T-helper 2 cell (primary cell): ENCODE results near the gene NSMCE1.
A peak's percentile ranks its signal among the peaks of the same experiment; 100 is the strongest.

Source experiments
- DNase-seq, 5 experiments: peaks; one replicate each; pipeline versions ENCODE4 v3.0.0 to v3.0.0-alpha.2; 2012 to 2022

The NSMCE1 gene

DNA sequence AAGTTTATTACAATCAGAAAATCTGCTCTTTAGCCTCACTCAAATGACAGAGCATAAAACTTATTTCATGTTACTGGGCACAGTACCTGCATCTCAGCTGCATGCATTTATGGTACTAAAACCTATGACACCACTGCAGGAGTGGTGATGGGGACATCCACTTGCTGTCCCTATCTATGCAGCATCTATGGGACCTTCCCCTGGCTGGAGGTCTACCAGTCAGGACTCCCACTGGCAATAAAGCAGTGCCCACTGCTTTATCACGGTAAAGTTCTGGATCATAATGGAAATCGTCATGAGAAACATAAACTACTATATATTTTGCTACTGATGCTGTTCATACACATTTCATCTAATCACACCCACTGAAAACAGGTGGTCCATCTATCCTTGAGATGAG lies 26.2 kb downstream of the NSMCE1 start:
- no peak for DNase-seq

DNA sequence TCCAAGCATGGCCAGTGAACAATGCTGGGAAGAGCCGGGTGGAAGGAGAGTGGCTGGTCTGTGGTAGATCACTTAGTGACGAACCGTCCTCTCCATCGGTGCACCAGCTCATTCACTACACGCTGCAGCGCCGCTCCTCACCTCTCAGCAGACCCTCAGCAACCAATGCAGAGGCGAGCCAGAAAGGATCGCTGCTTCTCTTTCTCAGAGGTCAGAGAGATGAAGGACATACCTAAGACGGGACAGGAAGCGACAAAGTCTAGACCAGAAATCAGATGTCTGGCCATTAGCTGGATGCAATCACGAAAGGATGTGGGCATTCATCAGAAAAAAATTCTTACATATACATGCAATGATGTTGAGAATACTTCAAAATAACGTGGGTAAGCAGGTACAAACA lies 26.9 kb downstream of the NSMCE1 start:
- no peak for DNase-seq

- no peak for DNase-seq
Observed at GRCh38 chr16:27240948-27241531, 27.5 kb downstream of the NSMCE1 start.

DNA sequence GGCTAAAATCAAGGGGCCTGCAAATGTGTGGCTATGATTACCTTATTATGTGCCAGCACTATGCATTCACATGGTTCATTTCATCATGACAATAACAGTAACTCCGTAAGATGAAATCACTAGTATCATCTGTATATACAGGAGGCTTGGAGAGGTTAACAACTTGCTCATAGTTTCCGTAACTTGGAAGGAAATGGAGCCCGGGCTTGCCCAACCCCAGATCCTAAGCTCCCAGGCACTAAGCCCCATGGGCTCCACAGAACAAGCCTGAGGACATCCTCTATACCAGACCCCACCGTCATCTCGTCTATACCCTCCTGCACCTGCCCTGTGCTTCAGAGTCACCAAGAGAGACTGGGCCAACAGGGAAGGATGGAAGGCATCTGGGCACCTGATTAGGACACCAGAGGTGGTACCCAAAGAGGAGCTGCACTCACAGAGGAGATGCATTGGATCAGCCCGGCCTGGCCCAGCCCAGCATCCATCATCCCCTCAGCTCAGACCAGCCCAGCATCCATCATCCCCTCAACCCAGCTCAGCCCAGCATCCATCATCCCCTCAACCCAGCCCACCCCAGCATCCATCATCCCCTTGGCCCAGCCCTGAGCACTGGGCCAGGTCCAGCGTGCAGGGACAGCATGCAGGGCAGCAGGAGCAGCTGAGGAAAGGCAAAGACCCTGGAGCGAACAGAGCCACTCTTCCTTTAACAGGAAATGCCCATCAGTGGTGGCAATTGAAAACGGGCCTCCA lies 28.5 kb downstream of the NSMCE1 start:
- DNase-seq: no peak

- no peak for DNase-seq
Observed at GRCh38 chr16:27239026-27239425, 29.5 kb downstream of the NSMCE1 start.

DNA sequence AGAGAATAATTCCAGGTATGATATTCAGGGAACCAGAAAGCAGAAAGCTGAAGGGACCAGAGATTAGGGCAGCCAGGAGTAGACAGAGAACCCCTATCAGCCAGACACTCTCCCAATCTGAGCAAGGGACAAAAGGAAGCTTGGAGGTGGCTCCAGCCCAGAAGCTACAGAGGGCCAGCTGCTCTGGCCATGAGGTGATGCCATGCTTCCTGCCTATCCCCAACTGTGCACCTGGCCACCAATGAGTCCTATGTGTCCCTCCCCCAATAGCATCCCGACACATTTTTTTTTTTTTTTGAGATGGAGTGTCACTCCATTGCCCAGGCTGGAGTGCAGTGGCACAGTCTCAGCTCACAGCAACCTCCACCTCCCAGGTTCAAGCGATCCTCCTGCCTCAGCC lies 30.0 kb downstream of the NSMCE1 start:
- no peak for DNase-seq

- DNase-seq: peak in 3 of 5 experiments; percentile 15 to 76 (median 34)
Observed at GRCh38 chr16:27238016-27238587, 30.5 kb downstream of the NSMCE1 start.

DNA sequence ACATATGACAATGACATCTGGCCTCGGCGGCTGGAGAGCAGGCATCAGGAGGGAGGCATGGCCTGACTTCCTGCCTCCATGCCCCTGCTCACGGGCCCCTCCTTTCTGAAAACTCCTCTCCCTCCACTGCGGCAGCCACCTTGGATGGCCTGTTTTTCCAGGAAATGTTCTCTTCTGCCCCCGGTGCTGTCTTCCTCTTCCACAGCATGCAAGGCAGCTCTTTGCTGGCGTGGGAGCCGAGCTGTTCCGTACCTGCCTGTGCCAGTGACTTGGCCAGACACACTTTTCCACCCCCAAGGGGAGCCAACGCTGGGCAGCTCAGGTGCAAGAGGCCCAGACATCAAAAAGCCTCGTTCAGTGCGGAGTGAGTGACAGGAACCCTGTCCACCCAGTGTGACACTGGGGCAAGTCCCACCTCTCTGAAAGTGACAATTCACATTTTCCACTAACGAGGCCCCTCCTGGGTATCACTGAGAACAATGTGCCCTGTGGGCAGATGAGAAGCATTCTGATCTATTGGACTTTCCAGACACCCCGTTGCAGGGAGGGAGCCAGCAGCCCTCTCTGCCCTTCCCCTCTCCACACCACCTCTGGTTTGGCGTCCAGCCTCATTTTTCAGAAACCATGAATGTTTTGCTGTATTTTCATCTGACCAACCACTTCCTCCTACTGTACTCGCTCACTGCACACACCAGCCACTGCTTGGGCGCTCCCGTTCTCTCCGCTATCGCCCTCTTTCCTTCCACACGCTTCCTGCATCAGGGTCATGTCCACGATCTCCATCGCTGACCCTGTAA lies 31.2 kb downstream of the NSMCE1 start:
- peak in 4 of 5 experiments; percentile 52 to 97 (median 72) for DNase-seq

GRCh38 chr16:27236635-27237218 lies 31.8 kb downstream of the NSMCE1 start:
- no peak for DNase-seq

DNA sequence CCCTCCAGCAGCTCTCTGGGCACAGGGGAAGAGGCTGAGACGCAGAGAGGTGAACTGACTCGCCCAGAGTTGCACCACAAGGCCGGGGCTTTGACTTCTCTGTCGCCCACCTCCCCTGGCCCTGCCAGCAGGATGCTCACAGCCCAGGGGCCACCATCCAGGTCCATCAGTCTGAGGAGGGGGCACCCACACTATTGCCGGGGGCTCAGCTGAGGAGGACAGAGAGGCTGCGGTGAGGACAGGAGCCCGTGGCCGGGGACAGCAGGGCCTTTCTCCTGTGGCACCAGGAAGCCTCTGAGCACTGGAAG lies 32.7 kb downstream of the NSMCE1 start:
- no peak for DNase-seq

DNA sequence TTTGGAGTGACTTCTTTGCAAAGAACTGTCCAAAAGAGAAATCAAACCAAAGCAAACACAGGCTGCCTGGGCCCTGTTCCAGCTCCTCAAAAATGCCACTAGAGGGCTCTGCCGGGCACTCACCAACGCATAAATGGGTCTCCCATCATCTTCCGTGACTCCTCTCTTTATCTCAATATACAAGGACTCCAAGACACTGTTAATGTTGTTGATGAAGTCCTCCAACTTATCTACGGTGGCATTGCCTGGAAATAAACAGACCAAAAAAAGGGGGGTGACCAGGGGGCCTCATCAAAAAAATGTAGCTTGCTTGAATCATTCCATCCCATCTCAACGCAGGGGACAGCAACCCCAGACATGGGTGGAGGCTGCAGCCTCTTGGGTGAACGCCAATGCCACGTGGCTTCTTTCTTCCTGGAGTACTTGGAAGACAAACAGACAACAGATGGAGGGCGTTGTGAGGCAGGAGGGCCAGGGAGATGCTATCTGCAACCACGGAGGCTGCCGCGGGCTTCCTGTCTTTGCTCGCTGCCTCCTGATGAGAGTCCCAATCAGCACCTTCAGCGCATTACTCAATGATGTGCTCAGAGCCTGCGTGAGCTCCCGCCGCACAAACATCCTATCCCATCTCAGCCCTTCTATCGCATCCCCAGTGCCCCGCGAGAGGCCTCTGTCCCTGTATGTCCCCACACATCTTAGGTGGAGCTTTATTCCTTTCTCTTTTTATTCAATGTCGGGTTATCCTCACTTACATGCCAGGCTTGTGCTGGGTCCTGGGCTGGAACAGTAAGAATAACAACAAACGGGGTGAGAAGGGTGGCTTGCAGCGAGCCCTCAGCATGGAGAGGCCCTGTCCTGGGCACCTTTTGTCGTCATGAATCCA lies 33.3 kb downstream of the NSMCE1 start:
- DNase-seq: peak; percentile 67 to 99 (median 90)

DNA sequence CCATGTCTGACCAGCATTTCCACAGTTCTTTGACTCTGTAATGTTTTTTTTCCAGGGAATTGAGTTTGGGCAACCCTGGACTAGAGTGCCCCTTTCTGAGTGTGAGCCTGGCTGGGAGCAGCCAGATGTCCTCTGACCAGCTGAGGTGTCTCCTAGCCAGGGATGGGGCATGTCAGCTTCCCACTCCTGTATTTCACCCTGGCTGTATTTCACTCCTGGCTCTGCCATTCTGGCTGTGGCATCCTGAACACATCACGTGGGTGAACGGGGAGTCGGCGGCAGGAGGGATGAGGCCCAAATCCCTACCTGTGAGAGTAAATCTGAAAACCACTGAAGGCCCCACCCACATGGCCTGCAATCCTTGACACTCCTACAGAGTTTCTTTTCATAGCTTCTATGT lies 34.0 kb downstream of the NSMCE1 start:
- no peak for DNase-seq

DNA sequence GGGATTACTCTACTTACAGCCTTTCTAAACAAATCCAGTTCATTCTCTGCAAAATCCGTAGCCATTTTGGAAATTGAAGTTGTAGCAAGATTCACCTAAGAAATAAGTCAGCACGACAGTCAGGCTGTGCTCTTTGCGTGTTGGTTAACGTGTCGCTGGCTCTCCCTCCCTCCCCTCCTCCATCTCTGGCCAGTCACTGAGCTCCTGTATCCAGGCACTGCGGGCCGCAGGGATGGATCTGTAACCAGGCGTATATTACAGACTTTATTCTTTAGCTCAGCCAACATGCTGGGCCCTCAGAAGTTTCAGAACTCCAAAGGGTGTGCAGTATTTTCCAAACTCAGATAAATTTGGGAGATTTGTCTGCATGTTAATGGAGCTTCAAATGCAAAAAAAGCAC lies 34.4 kb downstream of the NSMCE1 start:
- no peak for DNase-seq

DNA sequence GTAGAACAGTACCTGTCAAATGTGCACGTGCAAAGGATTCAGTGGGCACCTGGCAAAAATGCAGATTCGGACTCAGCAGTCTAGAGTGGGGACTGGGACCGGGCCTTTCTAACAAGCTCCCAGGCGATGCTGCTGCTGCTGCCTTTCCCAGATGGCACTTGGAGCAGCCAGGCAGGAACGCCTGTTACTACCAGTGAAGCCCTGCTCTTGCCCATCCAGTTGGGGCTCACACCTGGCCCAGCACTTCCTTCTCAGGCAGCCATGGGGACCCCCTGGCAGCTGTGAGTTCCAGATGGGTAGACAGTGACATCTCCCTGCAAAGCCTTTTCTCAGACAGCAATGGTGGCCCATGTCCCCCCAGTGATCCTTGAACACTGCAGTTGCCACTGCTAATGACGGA lies 34.8 kb downstream of the NSMCE1 start:
- no peak for DNase-seq

- DNase-seq: no peak
Observed at GRCh38 chr16:27232901-27233625, 35.5 kb downstream of the NSMCE1 start.

DNA sequence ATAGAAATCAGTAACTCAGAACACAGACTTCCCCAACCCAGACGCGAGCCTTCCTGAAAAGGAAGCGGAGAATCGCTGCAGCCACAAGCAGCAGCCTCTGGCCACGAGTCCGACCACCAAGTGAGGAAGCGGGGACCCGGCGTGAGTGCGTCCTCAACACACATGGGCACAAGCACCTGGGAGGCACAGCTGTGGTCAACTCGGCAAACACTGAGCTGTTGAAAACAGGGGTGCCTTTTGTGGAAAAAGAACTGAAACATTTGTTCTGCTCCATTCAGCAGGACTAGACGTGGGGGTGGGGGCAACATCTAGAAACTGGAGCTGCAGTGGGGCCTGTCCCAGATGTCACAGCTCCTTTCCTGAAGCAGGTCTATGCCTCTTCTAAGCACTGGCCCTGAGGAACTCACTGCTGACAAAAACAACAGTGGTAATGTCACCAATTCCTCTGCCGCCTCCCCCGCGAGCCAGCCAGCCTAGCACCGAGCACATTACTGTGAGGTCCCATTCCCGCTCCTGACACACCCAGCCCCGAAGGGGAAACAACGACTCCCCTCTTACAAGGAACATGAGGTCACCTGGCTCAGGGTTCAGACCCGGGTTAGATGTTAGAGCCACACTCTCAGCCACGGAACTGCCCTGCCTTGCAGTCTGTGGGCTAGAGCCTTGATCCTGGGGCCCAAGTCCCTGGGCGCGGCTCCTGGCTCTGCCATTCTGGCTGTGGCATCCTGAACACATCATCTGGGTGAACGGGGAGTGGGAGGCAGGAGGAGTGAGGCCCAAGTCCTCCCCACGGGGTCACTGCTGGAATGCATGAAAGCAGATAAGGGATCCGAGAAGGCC lies 36.3 kb downstream of the NSMCE1 start:
- DNase-seq: no peak

DNA sequence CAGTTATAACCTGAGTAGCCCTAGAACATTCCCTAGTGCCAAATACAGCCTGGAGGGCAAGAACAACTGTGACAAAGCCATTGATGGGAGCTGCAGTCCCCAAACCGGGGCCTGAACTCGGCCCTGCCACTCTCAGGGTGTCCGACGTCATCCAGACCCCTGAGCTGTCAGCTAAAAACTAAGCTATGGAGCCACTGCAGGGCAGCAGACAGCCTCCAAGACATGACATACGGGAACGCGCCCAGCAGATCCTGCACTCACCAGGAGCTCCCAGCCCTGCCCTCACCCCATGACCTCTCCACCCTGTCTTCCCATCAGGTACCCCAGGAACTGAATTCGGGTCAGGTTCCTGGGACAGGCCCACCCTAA lies 36.9 kb downstream of the NSMCE1 start:
- no peak for DNase-seq

- DNase-seq: peak; percentile 32 to 97 (median 64)
Observed at GRCh38 chr16:27230562-27231001, 38.0 kb downstream of the NSMCE1 start.

- no peak for DNase-seq
Observed at GRCh38 chr16:27229891-27230470, 38.6 kb downstream of the NSMCE1 start.
